Stomach (tissue), 4 donors: ENCODE data around the gene NUP93.

Source experiments
- POLR2A ChIP-seq, 4 donors: fragments of 450-650 bp; IDR thresholded peaks; one replicate each; pipeline ENCODE4 v1.6.1; 2016; ENCODE audit warnings: antibody characterized with exemption in 4 of 4, control low read depth in 2 of 4, mild to moderate bottlenecking in 1 of 4, moderate library complexity in 1 of 4
- POLR2AphosphoS5 ChIP-seq, 3 donors: sonication (generic); formaldehyde crosslinking; IDR thresholded peaks; one replicate each; pipeline ENCODE4 v1.6.1; 2016; ENCODE audit warnings: antibody characterized with exemption in 3 of 3
- TF ChIP-seq, protein P1 (sequence below), 7 experiments: fragments of 450-650 bp in 4 of 7; fragments of 200-600 bp in 3 of 7; sonication (generic) in 3 of 7; IDR thresholded peaks; one replicate each; pipeline ENCODE4 v1.5.1; 2016 to 2019; ENCODE audit warnings: antibody characterized with exemption in 7 of 7, control low read depth in 2 of 7, mild to moderate bottlenecking in 1 of 7

DNA sequence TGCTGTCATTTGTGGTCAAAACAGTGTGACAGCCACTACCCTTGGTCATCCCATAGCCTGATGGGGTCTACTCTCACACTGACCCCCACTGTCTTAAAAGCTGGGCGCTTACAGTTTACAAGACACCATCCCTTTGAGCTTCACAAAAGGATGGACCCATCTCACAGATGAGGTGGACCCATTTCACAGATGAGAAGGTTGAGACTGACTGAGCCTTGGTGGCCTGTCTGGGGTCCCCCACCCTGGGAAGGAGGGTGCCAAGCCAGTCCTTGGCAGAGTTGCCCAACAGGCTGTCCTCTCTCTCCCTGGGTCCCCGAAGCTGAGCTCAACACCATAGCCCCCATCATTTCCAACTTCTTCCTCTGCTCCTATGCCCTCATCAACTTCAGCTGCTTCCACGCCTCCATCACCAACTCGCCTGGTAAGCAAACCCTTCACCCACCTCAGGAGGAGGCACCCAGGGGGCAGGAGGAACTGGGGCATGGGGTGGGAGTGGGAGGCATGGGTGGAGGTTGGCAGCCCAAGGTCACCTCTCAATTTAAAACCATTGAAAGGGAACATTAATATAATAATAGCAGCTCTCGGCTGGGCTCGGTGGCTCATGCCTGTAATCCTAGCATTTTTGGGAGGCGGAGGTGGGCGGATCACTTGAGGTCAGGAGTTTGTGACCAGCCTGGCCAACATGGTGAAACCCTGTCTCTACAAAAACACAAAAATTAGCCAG is 152.3 kb downstream of the NUP93 start:
- TF ChIP-seq, protein P1, sequence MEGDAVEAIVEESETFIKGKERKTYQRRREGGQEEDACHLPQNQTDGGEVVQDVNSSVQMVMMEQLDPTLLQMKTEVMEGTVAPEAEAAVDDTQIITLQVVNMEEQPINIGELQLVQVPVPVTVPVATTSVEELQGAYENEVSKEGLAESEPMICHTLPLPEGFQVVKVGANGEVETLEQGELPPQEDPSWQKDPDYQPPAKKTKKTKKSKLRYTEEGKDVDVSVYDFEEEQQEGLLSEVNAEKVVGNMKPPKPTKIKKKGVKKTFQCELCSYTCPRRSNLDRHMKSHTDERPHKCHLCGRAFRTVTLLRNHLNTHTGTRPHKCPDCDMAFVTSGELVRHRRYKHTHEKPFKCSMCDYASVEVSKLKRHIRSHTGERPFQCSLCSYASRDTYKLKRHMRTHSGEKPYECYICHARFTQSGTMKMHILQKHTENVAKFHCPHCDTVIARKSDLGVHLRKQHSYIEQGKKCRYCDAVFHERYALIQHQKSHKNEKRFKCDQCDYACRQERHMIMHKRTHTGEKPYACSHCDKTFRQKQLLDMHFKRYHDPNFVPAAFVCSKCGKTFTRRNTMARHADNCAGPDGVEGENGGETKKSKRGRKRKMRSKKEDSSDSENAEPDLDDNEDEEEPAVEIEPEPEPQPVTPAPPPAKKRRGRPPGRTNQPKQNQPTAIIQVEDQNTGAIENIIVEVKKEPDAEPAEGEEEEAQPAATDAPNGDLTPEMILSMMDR (IDR thresholded peaks at IDR 0.05): no peak
- TF ChIP-seq POLR2AphosphoS5 (IDR thresholded peaks at IDR 0.05) (no peak), POLR2A (IDR thresholded peaks at IDR 0.05) (no peak)
